ENCODE results near the gene CNGB1. TPM values are rescaled to one million over a fixed set of nuclear protein-coding genes. Genes with fewer than 3 reads are reported as not detected.

Gene CNGB1
- total and polyA plus RNA-seq, 2 of the 13 experiments (the other 11 are each of a cell fraction or from before 2014, with no cell fraction given): 0.02 to 0.15 TPM

- no peak overlapping the region for H3K4me3 ChIP-seq (replicated peaks in 1 of 3; ENCODE audit: insufficient read depth in 1 of 3, low read depth in 2 of 3, low read length in 3 of 3)
- H3K27me3 ChIP-seq (ENCODE audit: control insufficient read depth in 1 of 2, insufficient read depth in 2 of 2, low read length in 2 of 2): no peaks in the 10 kb centered on the region
- ATAC-seq: no peak
- no peaks in the 10 kb centered on the region for H3K9me3 ChIP-seq (ENCODE audit: low read length)
- H3K4me1 ChIP-seq (ENCODE audit: insufficient read depth, low read length): peaks cover 63% of the 10 kb centered on the region
- WGBS (ENCODE audit: low lambda C conversion rate): 88% methylated on average over 5 of the region's 5 CpGs
- no peak for FAIRE-seq
- POLR2A ChIA-PET: no interaction called here
- intact Hi-C loops (cut with micrococcal nuclease; ENCODE audit: unreplicated experiment) (loop anchor here (5.0 kb wide), 1 partner anchor 45 kb away; no protein-coding TSS in a partner anchor), in situ Hi-C loops (cut with HindIII; ENCODE audit: extremely low pct_ligation_motif_present, low pct_unique_long_range_greater_than_20kb) (no loop called here)
- H4K20me1 ChIP-seq (ENCODE audit: insufficient read depth, low read length): no peaks in the 10 kb centered on the region
- no TSS peak for BruUV-seq (replicated peaks)
- TF ChIP-seq, protein P1, sequence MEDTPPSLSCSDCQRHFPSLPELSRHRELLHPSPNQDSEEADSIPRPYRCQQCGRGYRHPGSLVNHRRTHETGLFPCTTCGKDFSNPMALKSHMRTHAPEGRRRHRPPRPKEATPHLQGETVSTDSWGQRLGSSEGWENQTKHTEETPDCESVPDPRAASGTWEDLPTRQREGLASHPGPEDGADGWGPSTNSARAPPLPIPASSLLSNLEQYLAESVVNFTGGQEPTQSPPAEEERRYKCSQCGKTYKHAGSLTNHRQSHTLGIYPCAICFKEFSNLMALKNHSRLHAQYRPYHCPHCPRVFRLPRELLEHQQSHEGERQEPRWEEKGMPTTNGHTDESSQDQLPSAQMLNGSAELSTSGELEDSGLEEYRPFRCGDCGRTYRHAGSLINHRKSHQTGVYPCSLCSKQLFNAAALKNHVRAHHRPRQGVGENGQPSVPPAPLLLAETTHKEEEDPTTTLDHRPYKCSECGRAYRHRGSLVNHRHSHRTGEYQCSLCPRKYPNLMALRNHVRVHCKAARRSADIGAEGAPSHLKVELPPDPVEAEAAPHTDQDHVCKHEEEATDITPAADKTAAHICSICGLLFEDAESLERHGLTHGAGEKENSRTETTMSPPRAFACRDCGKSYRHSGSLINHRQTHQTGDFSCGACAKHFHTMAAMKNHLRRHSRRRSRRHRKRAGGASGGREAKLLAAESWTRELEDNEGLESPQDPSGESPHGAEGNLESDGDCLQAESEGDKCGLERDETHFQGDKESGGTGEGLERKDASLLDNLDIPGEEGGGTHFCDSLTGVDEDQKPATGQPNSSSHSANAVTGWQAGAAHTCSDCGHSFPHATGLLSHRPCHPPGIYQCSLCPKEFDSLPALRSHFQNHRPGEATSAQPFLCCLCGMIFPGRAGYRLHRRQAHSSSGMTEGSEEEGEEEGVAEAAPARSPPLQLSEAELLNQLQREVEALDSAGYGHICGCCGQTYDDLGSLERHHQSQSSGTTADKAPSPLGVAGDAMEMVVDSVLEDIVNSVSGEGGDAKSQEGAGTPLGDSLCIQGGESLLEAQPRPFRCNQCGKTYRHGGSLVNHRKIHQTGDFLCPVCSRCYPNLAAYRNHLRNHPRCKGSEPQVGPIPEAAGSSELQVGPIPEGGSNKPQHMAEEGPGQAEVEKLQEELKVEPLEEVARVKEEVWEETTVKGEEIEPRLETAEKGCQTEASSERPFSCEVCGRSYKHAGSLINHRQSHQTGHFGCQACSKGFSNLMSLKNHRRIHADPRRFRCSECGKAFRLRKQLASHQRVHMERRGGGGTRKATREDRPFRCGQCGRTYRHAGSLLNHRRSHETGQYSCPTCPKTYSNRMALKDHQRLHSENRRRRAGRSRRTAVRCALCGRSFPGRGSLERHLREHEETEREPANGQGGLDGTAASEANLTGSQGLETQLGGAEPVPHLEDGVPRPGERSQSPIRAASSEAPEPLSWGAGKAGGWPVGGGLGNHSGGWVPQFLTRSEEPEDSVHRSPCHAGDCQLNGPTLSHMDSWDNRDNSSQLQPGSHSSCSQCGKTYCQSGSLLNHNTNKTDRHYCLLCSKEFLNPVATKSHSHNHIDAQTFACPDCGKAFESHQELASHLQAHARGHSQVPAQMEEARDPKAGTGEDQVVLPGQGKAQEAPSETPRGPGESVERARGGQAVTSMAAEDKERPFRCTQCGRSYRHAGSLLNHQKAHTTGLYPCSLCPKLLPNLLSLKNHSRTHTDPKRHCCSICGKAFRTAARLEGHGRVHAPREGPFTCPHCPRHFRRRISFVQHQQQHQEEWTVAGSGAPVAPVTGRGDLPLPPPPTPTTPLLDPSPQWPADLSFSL (CRISPR knock-in tag; IDR thresholded peaks at IDR 0.05): no peak
- TF ChIP-seq MAZ (IDR thresholded peaks at IDR 0.05; ENCODE audit: borderline replicate concordance, low read depth, low read length) (no peak), MAZ (CRISPR knock-in tag; IDR thresholded peaks at IDR 0.05; ENCODE audit: low read depth) (no peak), ZNF207 (IDR thresholded peaks at IDR 0.05; ENCODE audit: borderline replicate concordance) (no peak), NFATC3 (CRISPR knock-in tag; IDR thresholded peaks at IDR 0.05) (no peak)
- DNase-seq (ENCODE audit: low spot score): no peak
- CTCF ChIA-PET (ENCODE audit: low intra/inter-chr PET ratio, low total read pairs): no interaction called here
- H3K79me2 ChIP-seq (ENCODE audit: insufficient read depth, low read length): no peaks in the 10 kb centered on the region
- no peaks in the 10 kb centered on the region for H3K36me3 ChIP-seq (replicated peaks in 1 of 2; ENCODE audit: control insufficient read depth in 1 of 2, insufficient read depth in 2 of 2, low read length in 2 of 2)
- H3K9ac ChIP-seq (ENCODE audit: insufficient read depth, low read depth, low read length): no peak overlapping the region
- no peak overlapping the region for H2AFZ ChIP-seq (ENCODE audit: low read length)
- H3K4me2 ChIP-seq (ENCODE audit: low read depth, low read length): no peak overlapping the region
- no peak overlapping the region for H3K27ac ChIP-seq (ENCODE audit: extremely low read length, insufficient read depth, low read length)
Measured at GRCh38 chr16:57842601-57843000, 128.3 kb downstream of the CNGB1 start.

All from HepG2 (cell line).